ENCODE results near the gene CUTA.

DNA sequence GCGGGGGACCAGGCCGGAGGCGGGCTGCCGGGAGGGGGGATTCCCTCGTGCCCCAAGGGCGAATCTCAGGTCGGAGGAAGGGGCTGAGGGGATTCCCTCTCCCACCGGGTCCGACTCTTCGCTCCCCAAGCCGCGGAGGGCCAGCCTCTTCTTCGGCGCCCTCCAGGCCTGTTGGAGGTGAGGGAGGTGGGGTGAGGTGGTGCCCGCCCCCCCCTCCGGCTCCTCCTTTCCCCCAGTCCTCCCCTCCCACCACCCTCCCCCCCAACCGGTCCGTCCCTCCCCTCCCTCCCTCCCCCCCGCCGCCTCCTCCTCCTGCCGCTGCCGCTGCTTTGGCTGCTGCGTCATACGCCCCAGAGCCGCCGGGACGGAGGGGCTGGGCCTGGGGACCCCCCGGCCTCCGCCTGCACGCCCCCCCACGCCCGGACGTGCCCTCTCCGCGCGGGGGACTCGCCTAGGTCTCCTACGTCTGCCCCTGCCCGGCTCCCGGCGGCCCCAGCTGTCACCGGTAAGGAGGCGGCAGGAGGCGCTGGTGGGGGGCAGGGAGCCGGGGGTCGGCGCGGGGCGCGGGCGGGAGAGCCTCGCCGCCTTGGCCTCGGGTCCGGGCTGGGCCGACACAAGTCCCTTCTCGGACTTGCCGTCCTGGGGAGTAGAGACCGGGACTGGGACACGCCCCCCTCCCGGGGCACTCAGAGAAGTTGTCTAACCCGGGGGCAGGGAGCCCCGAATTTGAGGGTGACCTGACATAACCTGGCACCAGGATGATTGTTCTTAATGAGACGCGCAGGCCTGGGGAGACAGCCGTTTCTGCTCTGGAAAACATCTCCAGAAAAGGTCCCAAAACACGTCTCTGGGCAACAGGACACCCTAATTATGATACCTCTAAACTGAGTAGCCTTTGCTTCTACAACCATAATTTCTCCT lies 6.9 kb downstream of the CUTA start, which contains the start of gene PHF1:
- no peak for TF ChIP-seq POLR2A (IDR thresholded peaks at IDR 0.05)
- TF ChIP-seq POLR2AphosphoS5 (IDR thresholded peaks at IDR 0.05) = peak in 2 of 3 donors; percentile 55 to 60
